HG03439 (cell line): Measurements from ENCODE around the gene JAZF1.

Experiments used
- ATAC-seq: cut with Tn5 transposase; IDR thresholded peaks from one replicate; pipeline ENCODE4 v1.9.1; 2021; ENCODE audit warnings: mild to moderate bottlenecking, moderate library complexity; ENCODE audit not compliant: unreplicated experiment

JAZF1 gene

DNA sequence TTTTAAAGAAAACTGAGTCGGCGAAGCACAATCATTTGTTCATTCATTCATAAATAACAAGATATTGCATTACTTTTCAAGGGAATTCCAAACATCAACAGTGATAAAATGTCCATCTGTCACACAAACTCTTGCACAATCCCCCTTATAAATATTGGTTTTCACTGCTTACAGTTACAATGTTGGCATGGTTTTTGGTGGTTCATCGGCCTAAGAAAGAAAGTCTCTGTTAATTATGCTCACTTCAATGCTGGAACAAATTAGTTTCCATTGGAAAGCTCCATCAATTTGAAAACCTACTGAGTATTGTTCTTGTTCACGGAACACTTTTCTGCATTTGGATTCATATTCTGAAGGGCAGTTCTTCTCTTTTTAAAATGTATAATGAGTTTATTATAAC is 188.5 kb downstream of the JAZF1 start:
- ATAC-seq, result no peak

GRCh38 chr7:27991006-27991528 is 189.5 kb downstream of the JAZF1 start:
- ATAC-seq, result no peak

DNA sequence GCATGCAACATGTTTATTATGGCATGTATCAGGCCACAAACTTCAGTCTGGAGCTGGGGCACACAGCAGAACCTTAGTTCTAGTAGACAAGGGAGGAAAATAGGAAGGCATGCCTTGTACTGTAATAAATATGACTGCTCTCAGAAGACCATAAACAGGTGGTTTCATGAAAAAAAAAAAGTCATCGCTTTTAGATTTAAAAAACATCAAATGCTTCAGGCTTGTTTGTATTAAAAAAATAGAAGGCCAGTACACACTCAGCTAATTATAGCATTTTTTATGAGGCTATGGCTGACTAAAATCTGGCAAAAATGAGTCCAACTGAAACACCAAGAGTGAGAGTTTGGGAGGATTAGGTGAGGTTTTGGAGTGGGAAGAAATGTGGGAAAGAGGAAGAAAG is 204.1 kb downstream of the JAZF1 start:
- no peak for ATAC-seq

- no peak for ATAC-seq
Measured at GRCh38 chr7:27973625-27974024, 207.0 kb downstream of the JAZF1 start.

- ATAC-seq, result no peak
Measured at GRCh38 chr7:27972276-27972675, 208.3 kb downstream of the JAZF1 start.

DNA sequence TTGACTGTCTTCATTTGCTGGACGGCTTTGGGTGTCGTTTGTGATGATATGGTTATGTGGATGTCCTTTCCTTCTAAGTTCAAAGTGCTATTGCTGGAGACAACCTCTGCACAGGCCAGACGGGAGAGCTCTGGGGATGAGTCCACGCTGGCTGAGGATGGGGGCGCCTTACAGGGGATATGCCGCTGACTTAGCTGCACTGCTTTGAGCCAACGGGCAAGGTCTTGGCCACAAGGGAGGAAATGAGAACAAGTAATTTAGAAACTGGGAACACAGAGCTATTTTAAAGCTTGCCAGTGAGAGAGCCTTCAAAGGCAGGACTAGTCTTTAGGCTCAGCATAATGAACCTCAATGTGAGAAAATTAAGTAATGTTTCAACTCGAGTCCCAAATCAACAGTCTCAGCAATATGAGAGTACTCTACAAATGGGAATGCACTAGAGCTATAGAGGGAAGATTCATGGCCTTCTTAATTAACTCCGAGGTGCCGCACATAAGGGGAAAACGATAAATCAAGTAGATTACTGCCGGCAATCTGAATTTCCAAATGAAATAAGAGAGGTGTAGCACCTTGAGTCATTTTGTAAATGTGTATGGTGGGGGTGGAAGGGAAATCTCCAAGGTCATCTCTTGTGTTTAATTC is 209.3 kb downstream of the JAZF1 start:
- no peak for ATAC-seq

DNA sequence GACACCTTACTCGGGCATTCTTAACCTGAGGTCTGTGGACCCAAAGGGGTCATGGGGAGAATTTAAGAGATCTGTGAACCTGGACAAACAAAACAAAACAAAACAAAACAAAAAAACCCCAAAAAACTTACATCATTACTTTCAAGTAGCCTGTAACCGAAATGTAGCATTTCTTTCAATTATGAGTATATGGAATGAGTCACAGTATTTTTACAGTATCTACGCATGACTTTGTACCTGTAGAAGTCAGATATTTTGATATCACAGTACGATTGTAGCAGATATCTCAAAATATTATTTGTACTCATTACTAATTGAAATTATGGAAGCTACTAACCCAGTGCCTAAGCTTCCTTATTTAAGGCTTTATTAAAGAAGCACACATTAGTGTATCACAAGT is 210.2 kb downstream of the JAZF1 start:
- ATAC-seq, result no peak

DNA sequence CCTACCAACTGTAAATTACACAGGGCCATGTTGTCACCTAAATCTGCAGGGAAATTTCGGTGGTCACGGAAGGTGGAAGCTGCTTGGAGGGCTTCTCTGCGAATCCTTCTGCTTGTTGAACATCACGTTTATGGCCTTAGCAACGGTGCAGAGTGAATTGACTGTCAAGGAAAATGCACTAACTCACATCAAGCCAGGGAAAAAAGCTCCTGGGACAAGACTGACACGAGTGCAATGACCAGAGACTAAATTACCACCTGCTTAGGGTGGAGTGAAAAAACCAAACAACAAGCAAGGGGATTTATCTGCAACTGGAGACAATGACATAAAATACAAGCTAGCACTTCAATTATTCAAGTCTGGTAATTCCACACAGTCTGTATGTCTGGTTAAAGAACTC is 211.2 kb downstream of the JAZF1 start:
- no peak for ATAC-seq

- ATAC-seq, result no peak
Measured at GRCh38 chr7:27967639-27968038, 213.0 kb downstream of the JAZF1 start.

- no peak for ATAC-seq
Measured at GRCh38 chr7:27966219-27966780, 214.3 kb downstream of the JAZF1 start.

GRCh38 chr7:27965650-27966049 is 214.9 kb downstream of the JAZF1 start:
- no peak for ATAC-seq

DNA sequence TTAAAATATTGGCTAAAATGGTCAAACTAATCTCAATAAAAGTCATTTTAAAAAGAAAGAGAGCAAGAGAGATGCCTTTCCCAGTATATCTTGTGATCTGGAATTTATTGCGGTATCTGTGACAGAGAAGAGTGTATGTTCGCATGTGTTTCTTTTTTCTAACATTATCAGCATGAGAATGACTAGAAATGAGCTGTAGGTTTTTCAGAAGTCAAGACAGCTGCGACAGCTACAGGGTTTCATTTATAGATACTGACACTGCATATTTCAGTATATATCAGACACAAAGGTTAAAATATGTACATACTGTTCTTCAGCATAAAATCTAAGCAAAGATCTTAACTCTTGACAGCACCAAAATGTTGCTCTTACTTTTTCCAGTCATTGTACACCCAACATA is 215.8 kb downstream of the JAZF1 start:
- ATAC-seq, result no peak

DNA sequence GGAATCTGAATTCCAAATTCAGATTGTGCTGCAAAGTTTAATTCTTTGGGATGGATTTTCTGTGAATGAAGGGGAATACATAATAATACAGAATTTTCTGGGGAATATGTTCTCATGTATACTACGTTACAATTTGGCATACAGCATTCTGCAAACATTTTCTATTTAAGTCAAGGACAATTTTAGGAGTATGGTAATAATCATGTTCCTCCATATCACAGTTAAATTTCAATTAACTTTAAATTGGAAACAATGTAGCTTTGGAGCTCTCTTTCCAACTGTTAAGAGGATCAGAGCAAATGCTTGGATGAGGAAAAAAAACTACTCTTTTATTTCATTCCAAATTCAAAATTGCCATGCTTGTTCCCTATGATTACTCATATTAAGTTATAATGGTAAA is 217.5 kb downstream of the JAZF1 start:
- ATAC-seq, result no peak

- ATAC-seq, result no peak
Measured at GRCh38 chr7:27962273-27962672, 218.3 kb downstream of the JAZF1 start.

DNA sequence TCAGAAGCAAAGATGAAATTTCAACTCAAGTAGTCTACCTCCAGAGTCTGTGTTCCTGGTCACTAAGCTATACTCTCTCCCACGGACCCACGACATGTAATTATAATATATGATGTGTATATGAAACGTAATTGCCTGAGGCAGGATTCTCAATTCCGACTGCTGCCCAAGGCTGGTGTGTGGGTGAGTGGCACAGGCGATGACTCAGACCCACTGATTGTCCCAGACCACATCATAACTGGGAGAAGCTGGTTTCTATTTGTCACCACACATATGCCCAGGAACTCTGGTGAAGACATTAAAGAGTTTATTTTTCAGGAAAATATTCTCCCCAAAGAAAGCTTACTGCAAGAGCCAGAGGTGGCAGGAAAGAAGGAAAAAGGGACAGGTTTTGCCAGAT is 219.3 kb downstream of the JAZF1 start:
- no peak for ATAC-seq

GRCh38 chr7:27960415-27960814 is 220.2 kb downstream of the JAZF1 start:
- ATAC-seq, result no peak

- no peak for ATAC-seq
Measured at GRCh38 chr7:27958933-27959548, 221.6 kb downstream of the JAZF1 start.

GRCh38 chr7:27955596-27955995 is 225.0 kb downstream of the JAZF1 start:
- ATAC-seq, result no peak

DNA sequence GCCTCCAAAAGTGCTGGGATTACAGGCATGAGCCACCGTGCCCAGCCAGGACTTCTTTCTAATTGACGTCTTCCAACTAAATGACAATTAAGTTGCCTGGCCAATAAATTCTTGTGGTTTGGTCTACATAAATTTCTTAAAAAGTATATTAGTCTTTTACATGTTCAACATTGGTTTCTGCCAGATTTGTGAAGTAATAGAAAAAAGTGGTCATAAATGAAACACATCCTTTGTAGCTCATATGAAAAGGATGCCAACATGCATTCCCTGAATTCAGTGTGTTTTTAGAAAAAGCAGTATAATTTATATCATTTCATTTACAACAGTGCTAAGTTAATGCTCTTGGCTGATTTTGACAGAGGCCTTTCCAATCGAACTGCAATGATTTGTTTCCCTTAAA is 225.6 kb downstream of the JAZF1 start:
- no peak for ATAC-seq

- ATAC-seq, result no peak
Measured at GRCh38 chr7:27953777-27954176, 226.8 kb downstream of the JAZF1 start.

- no peak for ATAC-seq
Measured at GRCh38 chr7:27953361-27953760, 227.2 kb downstream of the JAZF1 start.
